Immature natural killer cell (primary cell): ENCODE results near the gene GID8. TPM values are rescaled to one million over a fixed set of nuclear protein-coding genes. Genes with fewer than 3 reads are reported as not detected.

Experiments
- DNase-seq, 3 donors: peaks; one replicate each; pipeline ENCODE4 v3.0.0; 2022; ENCODE audit warnings: mixed read lengths in 1 of 3
- H3K27ac Mint-ChIP-seq, 6 donors: one replicate each; pipeline ENCODE4 v1.8.0; 2020; ENCODE audit warnings: mixed read lengths in 6 of 6, mild to moderate bottlenecking in 5 of 6, inconsistent platforms in 4 of 6, moderate library complexity in 3 of 6
- H3K27me3 Mint-ChIP-seq, 3 donors: one replicate each; pipeline ENCODE4 v1.8.0; 2020 to 2021; ENCODE audit warnings: low read depth in 3 of 3, mild to moderate bottlenecking in 3 of 3, mixed read lengths in 3 of 3, moderate library complexity in 3 of 3, inconsistent platforms in 1 of 3
- H3K36me3 Mint-ChIP-seq, 3 donors: one replicate each; pipeline ENCODE4 v1.8.0; 2020; ENCODE audit warnings: mixed read lengths in 3 of 3, inconsistent platforms in 2 of 3, mild to moderate bottlenecking in 2 of 3
- H3K4me1 Mint-ChIP-seq, 2 donors: one replicate each; pipeline ENCODE4 v1.8.0; 2020; ENCODE audit warnings: inconsistent platforms in 2 of 2, mild to moderate bottlenecking in 2 of 2, mixed read lengths in 2 of 2, moderate library complexity in 1 of 2
- H3K4me3 Mint-ChIP-seq, 5 donors: one replicate each; pipeline ENCODE4 v1.8.0; 2020; ENCODE audit warnings: mild to moderate bottlenecking in 5 of 5, mixed read lengths in 5 of 5, inconsistent platforms in 3 of 5, moderate library complexity in 3 of 5
- H3K9me3 Mint-ChIP-seq, 6 donors: one replicate each; pipeline ENCODE4 v1.8.0; 2020; ENCODE audit warnings: mild to moderate bottlenecking in 6 of 6, mixed read lengths in 6 of 6, inconsistent platforms in 4 of 6, moderate library complexity in 3 of 6
- polyA plus RNA-seq, 3 donors: library from polyadenylated mRNA; unstranded; fragments of 300-500 nt; fragmentation: Illumina TruSeq; gene quantifications; one replicate each; pipeline ENCODE4 v1.2.3, GENCODE V29; 2021

Gene GID8
- polyA plus RNA-seq, 3 donors from 2014 or later = 20.7 to 26.8 (median 21.3) TPM

DNA sequence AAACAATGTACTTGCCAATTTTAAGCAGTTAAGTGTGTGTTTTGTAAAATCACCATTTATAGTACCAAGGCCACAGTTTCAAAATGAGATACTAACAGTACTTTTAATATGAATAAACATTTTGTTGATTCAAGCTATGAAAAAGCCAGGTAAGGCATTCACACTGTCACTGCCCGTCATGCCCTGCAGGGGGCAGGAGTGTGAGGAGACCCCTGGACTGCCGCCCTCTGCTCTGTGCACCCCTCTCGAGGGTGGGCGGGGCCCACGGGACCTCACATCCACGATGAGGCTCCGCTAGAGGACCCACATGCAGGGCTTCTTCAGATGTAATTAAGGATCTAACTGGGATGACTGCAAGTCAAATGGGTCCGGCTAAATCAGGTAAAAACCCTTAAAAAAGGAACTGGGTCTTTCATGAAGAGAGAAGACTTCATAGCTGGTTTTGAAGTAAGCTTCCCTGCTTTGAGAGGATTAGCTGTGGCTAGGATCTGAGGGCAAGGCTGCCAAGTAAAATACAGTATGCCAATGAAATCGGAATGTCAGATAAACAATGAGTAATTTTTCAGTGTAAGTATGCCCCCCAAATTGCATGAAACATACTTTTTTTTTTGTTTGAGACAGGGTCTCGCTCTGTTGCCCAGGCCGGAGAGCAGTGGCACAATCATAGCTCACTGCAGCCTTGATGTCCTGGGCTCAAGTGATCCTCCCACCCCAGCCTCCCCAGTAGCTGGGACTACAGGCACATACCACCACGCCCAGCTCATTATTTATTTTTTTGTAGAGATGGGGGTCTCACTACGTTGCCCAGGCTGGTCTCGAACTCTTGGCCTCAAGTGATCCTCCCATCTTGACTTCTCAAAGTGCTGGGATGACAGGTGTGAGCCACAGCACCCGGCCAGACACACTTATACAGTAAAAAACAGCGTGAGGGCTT is 30.3 kb upstream of the GID8 start:
- no peak overlapping the region for H3K4me3 Mint-ChIP-seq
- peaks cover 25 to 51% of the 10 kb centered on the region in 2 donors for H3K4me1 Mint-ChIP-seq
- peak overlapping the region in 4 of 6 donors; percentile 18 to 49 (median 42) for H3K27ac Mint-ChIP-seq
- DNase-seq = no peak
- H3K9me3 Mint-ChIP-seq = no peaks in the 10 kb centered on the region
- H3K27me3 Mint-ChIP-seq = peaks cover 2 to 3% (median 2%) of the 10 kb centered on the region in 3 donors
- H3K36me3 Mint-ChIP-seq = peaks cover 26 to 65% (median 41%) of the 10 kb centered on the region in 3 donors

GRCh38 chr20:62908971-62909791 is 28.8 kb upstream of the GID8 start:
- DNase-seq = no peak
- H3K4me1 Mint-ChIP-seq = peaks cover 35 to 60% of the 10 kb centered on the region in 2 donors
- no peaks in the 10 kb centered on the region for H3K9me3 Mint-ChIP-seq
- peak overlapping the region in 3 of 6 donors; percentile 43 to 81 (median 71) for H3K27ac Mint-ChIP-seq
- no peak overlapping the region for H3K4me3 Mint-ChIP-seq
- peaks cover 24 to 59% (median 38%) of the 10 kb centered on the region in 3 donors for H3K36me3 Mint-ChIP-seq
- H3K27me3 Mint-ChIP-seq = peaks cover 2 to 3% (median 2%) of the 10 kb centered on the region in 3 donors

DNA sequence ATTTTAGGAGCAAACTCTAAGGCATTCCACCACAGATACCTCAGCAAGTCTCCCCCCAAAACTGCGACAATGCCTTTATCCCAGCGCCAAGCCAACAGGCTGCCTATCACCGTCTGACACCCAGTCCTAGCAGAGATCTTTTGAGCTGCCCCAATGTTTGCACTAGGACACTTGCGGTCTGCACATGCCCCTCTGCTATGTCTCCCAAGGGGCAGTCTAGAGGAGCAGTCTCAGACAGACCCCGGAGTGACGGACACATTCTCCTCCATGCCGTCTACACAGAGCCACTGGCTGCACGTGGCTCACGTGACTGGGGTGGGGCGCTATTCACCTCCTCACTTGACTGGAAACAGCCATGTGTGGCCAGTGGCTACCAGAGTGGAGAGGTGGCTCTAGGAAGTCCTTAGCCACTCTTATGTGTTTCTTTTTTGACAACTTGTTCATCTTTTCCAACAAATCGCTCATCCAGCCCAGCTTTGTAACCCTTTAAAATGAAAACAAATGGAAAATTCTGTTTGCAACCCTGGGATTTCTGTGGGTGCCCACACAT is 27.7 kb upstream of the GID8 start:
- peaks cover 2 to 3% (median 2%) of the 10 kb centered on the region in 3 donors for H3K27me3 Mint-ChIP-seq
- H3K27ac Mint-ChIP-seq = peak overlapping the region in 3 of 6 donors; percentile 32 to 71 (median 34)
- peaks cover 44 to 70% of the 10 kb centered on the region in 2 donors for H3K4me1 Mint-ChIP-seq
- H3K9me3 Mint-ChIP-seq = no peaks in the 10 kb centered on the region
- DNase-seq = no peak
- no peak overlapping the region for H3K4me3 Mint-ChIP-seq
- H3K36me3 Mint-ChIP-seq = peaks cover 16 to 51% (median 30%) of the 10 kb centered on the region in 3 donors

GRCh38 chr20:62910777-62911497 is 27.0 kb upstream of the GID8 start:
- no peak for DNase-seq
- no peaks in the 10 kb centered on the region for H3K9me3 Mint-ChIP-seq
- H3K4me1 Mint-ChIP-seq = peaks cover 50 to 76% of the 10 kb centered on the region in 2 donors
- peaks cover 14 to 46% (median 26%) of the 10 kb centered on the region in 3 donors for H3K36me3 Mint-ChIP-seq
- no peak overlapping the region for H3K4me3 Mint-ChIP-seq
- H3K27me3 Mint-ChIP-seq = peaks cover 2 to 3% (median 2%) of the 10 kb centered on the region in 3 donors
- H3K27ac Mint-ChIP-seq = peak overlapping the region in 1 of 6 donors; percentile 71

GRCh38 chr20:62911701-62912280 is 26.2 kb upstream of the GID8 start:
- Mint-ChIP-seq H3K4me1 (peaks cover 54 to 85% of the 10 kb centered on the region in 2 donors), H3K36me3 (peaks cover 14 to 37% (median 24%) of the 10 kb centered on the region in 3 donors), H3K27ac (peak overlapping the region in 1 of 6 donors; percentile 17), H3K27me3 (peaks cover 0 to 2% (median 2%) of the 10 kb centered on the region in 3 donors), H3K9me3 (no peaks in the 10 kb centered on the region), H3K4me3 (no peak overlapping the region)
- no peak for DNase-seq

- peaks cover 62 to 85% of the 10 kb centered on the region in 2 donors for H3K4me1 Mint-ChIP-seq
- peak overlapping the region in 1 of 6 donors; percentile 67 for H3K27ac Mint-ChIP-seq
- peaks cover 0 to 4% (median 2%) of the 10 kb centered on the region in 3 donors for H3K27me3 Mint-ChIP-seq
- peaks cover 14 to 28% (median 22%) of the 10 kb centered on the region in 3 donors for H3K36me3 Mint-ChIP-seq
- no peak overlapping the region for H3K4me3 Mint-ChIP-seq
- DNase-seq = no peak
- no peaks in the 10 kb centered on the region for H3K9me3 Mint-ChIP-seq
These were observed 24.8 kb upstream of the GID8 start for GRCh38 chr20:62913043-62913630.

DNA sequence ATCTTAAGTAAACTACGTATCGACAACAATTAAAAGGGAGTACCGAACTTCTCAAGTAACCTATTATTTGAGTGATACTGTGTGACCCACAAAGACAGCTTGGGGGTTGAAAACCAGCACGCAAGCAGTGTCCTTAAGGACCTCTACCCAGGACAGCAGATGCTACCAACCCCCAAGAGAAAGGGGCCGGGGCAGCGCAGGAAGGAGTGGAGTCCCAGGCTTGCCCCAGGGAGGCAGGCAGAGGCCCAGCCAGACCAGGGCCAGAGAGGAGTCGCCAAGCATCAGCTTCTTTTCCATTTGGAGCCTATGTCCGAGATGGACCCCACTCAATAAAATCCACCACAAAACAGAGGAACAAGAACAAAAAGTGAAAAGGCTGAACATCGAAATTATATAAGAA is 23.5 kb upstream of the GID8 start:
- H3K4me3 Mint-ChIP-seq = peak overlapping the region in 1 of 5 donors; percentile 14
- no peaks in the 10 kb centered on the region for H3K9me3 Mint-ChIP-seq
- peak overlapping the region in 1 of 6 donors; percentile 16 for H3K27ac Mint-ChIP-seq

GRCh38 chr20:62914970-62915457 is 22.9 kb upstream of the GID8 start:
- H3K4me3 Mint-ChIP-seq = peak overlapping the region; percentile 5 to 50 (median 44)
- peak overlapping the region in 5 of 6 donors; percentile 45 to 85 (median 79) for H3K27ac Mint-ChIP-seq
- no peak for DNase-seq
- H3K4me1 Mint-ChIP-seq = peaks cover 71 to 86% of the 10 kb centered on the region in 2 donors
- peaks cover 8 to 19% (median 13%) of the 10 kb centered on the region in 3 donors for H3K36me3 Mint-ChIP-seq
- H3K9me3 Mint-ChIP-seq = no peaks in the 10 kb centered on the region
- peaks cover 0 to 4% (median 2%) of the 10 kb centered on the region in 3 donors for H3K27me3 Mint-ChIP-seq

More for the DNA sequence above, 23.5 kb upstream of the GID8 start:
- Mint-ChIP-seq H3K36me3 (peaks cover 14 to 24% (median 18%) of the 10 kb centered on the region in 3 donors), H3K4me1 (peaks cover 66 to 86% of the 10 kb centered on the region in 2 donors), H3K27me3 (peaks cover 0 to 4% (median 2%) of the 10 kb centered on the region in 3 donors)
- DNase-seq = no peak

- peak overlapping the region in 5 of 6 donors; percentile 69 to 91 (median 83) for H3K27ac Mint-ChIP-seq
- H3K4me1 Mint-ChIP-seq = peaks cover 81 to 91% of the 10 kb centered on the region in 2 donors
- H3K9me3 Mint-ChIP-seq = no peaks in the 10 kb centered on the region
- peak overlapping the region in 4 of 5 donors; percentile 38 to 75 (median 54) for H3K4me3 Mint-ChIP-seq
- peaks cover 0 to 3% (median 3%) of the 10 kb centered on the region in 3 donors for H3K36me3 Mint-ChIP-seq
- no peak for DNase-seq
- H3K27me3 Mint-ChIP-seq = peaks cover 0 to 3% (median 2%) of the 10 kb centered on the region in 3 donors
These were observed 21.1 kb upstream of the GID8 start for GRCh38 chr20:62916703-62917476.

DNA sequence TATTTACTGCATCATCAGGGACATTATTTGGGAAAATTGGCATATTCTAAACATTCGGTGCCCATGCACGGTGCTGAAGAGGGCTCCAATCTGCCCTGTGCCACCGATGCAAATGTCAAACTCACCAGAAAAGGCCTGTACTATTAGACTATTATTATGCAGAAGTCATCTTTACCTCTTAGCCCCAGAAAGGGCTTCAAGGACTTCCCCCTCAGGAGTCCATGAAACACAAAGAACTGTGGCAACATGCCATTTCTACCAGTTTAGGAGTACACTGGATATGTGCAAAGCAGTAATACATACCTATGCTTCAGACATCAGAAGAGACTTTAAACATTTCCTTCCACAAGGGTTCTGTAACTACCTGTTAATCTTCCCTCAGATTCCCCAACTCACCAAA is 20.2 kb upstream of the GID8 start:
- H3K4me1 Mint-ChIP-seq = peaks cover 86 to 96% of the 10 kb centered on the region in 2 donors
- H3K36me3 Mint-ChIP-seq = no peaks in the 10 kb centered on the region
- no peaks in the 10 kb centered on the region for H3K9me3 Mint-ChIP-seq
- peak overlapping the region; percentile 63 to 94 (median 86) for H3K27ac Mint-ChIP-seq
- no peak for DNase-seq
- peaks cover 0 to 4% (median 3%) of the 10 kb centered on the region in 3 donors for H3K27me3 Mint-ChIP-seq
- peak overlapping the region; percentile 75 to 80 (median 77) for H3K4me3 Mint-ChIP-seq

DNA sequence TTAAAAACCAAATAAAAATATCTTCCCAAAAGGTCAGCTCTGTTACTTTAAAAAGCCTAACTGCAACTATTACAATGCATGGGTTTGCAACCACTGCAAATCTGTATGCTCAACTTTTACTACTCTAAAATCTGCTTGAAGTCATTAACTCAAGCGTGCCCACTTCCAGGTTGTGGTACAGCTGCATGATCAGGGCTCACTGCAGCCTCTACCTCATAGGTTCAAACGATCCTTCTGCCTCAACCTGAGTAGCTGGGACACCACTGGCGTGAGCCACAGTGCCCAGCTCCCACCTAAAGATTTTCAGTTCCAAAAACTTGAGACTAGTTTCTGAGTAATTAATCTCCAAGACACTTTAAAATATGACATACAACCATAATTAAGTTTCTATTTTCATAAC is 19.8 kb upstream of the GID8 start:
- H3K36me3 Mint-ChIP-seq = no peaks in the 10 kb centered on the region
- DNase-seq = no peak
- H3K9me3 Mint-ChIP-seq = no peaks in the 10 kb centered on the region
- peak overlapping the region; percentile 63 to 94 (median 86) for H3K27ac Mint-ChIP-seq
- peak overlapping the region; percentile 75 to 80 (median 77) for H3K4me3 Mint-ChIP-seq
- H3K27me3 Mint-ChIP-seq = peaks cover 0 to 4% (median 3%) of the 10 kb centered on the region in 3 donors
- peaks cover 88 to 97% of the 10 kb centered on the region in 2 donors for H3K4me1 Mint-ChIP-seq
